SH-SY5Y (cell line): ENCODE results near the gene AKAP5.

Experiments used
- GATA2 ChIP-seq: IDR thresholded peaks from 2 replicates; pipeline ENCODE4 v1.6.1; 2011; ENCODE audit warnings: mild to moderate bottlenecking, low read depth, low read length
- GATA3 ChIP-seq: IDR thresholded peaks from 2 replicates; pipeline ENCODE4 v1.6.1; 2011; ENCODE audit warnings: low read depth, mild to moderate bottlenecking, low read length, moderate library complexity

DNA sequence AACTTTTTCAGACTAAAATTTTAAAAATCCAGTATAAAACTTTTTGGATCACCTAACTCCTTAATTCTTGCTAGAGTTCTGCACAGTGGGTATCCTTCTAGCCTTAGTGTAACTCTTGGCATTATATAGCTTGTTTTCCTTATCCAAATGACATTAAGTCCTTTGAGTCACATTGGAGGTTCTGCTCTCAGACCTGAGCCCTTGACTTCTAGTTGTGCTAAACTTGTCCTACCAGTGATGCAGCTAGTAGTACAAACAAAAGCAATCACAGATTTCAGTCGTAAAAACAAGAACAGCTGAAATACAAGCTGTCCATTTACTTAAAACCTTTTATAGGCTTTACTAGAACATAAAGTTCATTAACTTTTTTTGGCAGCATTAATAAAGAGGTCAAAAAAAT lies 49.8 kb downstream of the AKAP5 start:
- TF ChIP-seq GATA3, result no peak
- TF ChIP-seq GATA2, result no peak
